ENCODE measurements around the gene PKM.

GRCh38 chr15:72170691-72171090 lies 60.3 kb downstream of the PKM start:
- TF ChIP-seq CTCF (IDR thresholded peaks at IDR 0.05; ENCODE audit: extremely low read depth in 1 of 2, insufficient read depth in 1 of 2, low read depth in 1 of 2, low read length in 2 of 2): no peak
- no peak for TF ChIP-seq GATA2 (IDR thresholded peaks at IDR 0.05; ENCODE audit: insufficient read depth, insufficient read length, low read depth, low read length)
- no peak for TF ChIP-seq EZH2 (IDR thresholded peaks at IDR 0.05; ENCODE audit: borderline replicate concordance, low read depth, low read length, severe bottlenecking)
